ENCODE data around the gene CPSF2. TPM values are rescaled to one million over a fixed set of nuclear protein-coding genes. Genes with fewer than 3 reads are reported as not detected.

Gene CPSF2
- total and polyA plus RNA-seq, 4 donors: 9.6 to 19.4 (median 14.2) TPM

DNA sequence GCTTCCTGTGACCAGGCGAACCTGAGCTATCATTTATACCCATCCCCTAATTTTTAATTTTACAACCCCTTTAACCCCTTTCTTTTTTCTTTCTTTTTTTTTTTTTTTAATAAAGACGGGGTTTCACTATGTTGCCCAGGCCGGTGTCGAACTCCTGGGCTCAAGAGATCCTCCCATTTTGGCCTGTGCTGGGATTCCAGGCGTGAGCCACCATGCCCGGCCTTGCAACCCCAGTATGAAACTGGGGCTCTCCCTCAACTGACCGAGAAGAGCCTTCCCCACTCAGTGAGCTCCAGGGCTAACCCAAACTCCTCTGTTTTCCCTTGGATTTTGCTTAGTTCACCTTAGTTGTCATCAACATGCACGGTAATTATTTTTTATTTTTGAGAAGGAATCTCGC lies 992 bp downstream of the CPSF2 start:
- no peak overlapping the region for H3K27ac ChIP-seq (ENCODE audit: low read depth in 1 of 2, low read length in 2 of 2)
- H3K9ac ChIP-seq (ENCODE audit: low read depth in 1 of 2, low read length in 2 of 2): peak overlapping the region; percentile 77 to 85
- WGBS: 40% methylated on average over 9 of the region's 9 CpGs
- peak overlapping the region; percentile 78 to 99 (median 95) for H3K4me3 ChIP-seq (ENCODE audit: low read depth in 1 of 3, low read length in 3 of 3)
- TF ChIP-seq, protein P1, sequence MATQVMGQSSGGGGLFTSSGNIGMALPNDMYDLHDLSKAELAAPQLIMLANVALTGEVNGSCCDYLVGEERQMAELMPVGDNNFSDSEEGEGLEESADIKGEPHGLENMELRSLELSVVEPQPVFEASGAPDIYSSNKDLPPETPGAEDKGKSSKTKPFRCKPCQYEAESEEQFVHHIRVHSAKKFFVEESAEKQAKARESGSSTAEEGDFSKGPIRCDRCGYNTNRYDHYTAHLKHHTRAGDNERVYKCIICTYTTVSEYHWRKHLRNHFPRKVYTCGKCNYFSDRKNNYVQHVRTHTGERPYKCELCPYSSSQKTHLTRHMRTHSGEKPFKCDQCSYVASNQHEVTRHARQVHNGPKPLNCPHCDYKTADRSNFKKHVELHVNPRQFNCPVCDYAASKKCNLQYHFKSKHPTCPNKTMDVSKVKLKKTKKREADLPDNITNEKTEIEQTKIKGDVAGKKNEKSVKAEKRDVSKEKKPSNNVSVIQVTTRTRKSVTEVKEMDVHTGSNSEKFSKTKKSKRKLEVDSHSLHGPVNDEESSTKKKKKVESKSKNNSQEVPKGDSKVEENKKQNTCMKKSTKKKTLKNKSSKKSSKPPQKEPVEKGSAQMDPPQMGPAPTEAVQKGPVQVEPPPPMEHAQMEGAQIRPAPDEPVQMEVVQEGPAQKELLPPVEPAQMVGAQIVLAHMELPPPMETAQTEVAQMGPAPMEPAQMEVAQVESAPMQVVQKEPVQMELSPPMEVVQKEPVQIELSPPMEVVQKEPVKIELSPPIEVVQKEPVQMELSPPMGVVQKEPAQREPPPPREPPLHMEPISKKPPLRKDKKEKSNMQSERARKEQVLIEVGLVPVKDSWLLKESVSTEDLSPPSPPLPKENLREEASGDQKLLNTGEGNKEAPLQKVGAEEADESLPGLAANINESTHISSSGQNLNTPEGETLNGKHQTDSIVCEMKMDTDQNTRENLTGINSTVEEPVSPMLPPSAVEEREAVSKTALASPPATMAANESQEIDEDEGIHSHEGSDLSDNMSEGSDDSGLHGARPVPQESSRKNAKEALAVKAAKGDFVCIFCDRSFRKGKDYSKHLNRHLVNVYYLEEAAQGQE (IDR thresholded peaks at IDR 0.05): no peak
- TF ChIP-seq NR2F2 (IDR thresholded peaks at IDR 0.05): no peak
- TF ChIP-seq ATF3 (IDR thresholded peaks at IDR 0.05): no peak
- TF ChIP-seq, protein P2, sequence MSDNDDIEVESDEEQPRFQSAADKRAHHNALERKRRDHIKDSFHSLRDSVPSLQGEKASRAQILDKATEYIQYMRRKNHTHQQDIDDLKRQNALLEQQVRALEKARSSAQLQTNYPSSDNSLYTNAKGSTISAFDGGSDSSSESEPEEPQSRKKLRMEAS (IDR thresholded peaks at IDR 0.05): no peak
- TF ChIP-seq EGR1 (IDR thresholded peaks at IDR 0.05; ENCODE audit: low read depth in 2 of 2): no peak
- TF ChIP-seq RXRA (IDR thresholded peaks at IDR 0.05): no peak
- no peak for TF ChIP-seq SP1 (IDR thresholded peaks at IDR 0.05)
- no peak for TF ChIP-seq FOXA1 (IDR thresholded peaks at IDR 0.05)
- no peak for TF ChIP-seq JUND (IDR thresholded peaks at IDR 0.05)
- TF ChIP-seq, protein P3, sequence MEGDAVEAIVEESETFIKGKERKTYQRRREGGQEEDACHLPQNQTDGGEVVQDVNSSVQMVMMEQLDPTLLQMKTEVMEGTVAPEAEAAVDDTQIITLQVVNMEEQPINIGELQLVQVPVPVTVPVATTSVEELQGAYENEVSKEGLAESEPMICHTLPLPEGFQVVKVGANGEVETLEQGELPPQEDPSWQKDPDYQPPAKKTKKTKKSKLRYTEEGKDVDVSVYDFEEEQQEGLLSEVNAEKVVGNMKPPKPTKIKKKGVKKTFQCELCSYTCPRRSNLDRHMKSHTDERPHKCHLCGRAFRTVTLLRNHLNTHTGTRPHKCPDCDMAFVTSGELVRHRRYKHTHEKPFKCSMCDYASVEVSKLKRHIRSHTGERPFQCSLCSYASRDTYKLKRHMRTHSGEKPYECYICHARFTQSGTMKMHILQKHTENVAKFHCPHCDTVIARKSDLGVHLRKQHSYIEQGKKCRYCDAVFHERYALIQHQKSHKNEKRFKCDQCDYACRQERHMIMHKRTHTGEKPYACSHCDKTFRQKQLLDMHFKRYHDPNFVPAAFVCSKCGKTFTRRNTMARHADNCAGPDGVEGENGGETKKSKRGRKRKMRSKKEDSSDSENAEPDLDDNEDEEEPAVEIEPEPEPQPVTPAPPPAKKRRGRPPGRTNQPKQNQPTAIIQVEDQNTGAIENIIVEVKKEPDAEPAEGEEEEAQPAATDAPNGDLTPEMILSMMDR (IDR thresholded peaks at IDR 0.05; ENCODE audit: low read depth, low read length, missing input control): no peak
- no peak for TF ChIP-seq TAF1 (conservative IDR thresholded peaks at IDR 0.05)
- no peaks in the 10 kb centered on the region for H3K27me3 ChIP-seq (ENCODE audit: control insufficient read depth in 4 of 4, insufficient read depth in 4 of 4, low read length in 3 of 4)
- DNase-seq (ENCODE audit: low spot score): no peak
- H3K36me3 ChIP-seq (ENCODE audit: control insufficient read depth in 4 of 4, insufficient read depth in 3 of 4, low read depth in 1 of 4, low read length in 3 of 4): peaks cover 2 to 5% (median 3%) of the 10 kb centered on the region in 4 donors
- H3K4me1 ChIP-seq (ENCODE audit: control insufficient read depth in 4 of 4, insufficient read depth in 4 of 4, low read length in 3 of 4): peaks cover 5 to 12% (median 6%) of the 10 kb centered on the region in 4 donors
- no peaks in the 10 kb centered on the region for H3K9me3 ChIP-seq (ENCODE audit: control insufficient read depth in 4 of 4, low read length in 3 of 4)

GRCh38 chr14:92134456-92134855 lies 12.7 kb downstream of the CPSF2 start:
- H3K36me3 ChIP-seq (ENCODE audit: control insufficient read depth in 4 of 4, insufficient read depth in 3 of 4, low read depth in 1 of 4, low read length in 3 of 4): peaks cover 9 to 34% (median 23%) of the 10 kb centered on the region in 4 donors
- 68% methylated on average over 1 of the region's 1 CpG for WGBS
- H3K4me1 ChIP-seq (ENCODE audit: control insufficient read depth in 4 of 4, insufficient read depth in 4 of 4, low read length in 3 of 4): no peaks in the 10 kb centered on the region
- H3K9ac ChIP-seq (ENCODE audit: low read depth in 1 of 2, low read length in 2 of 2): no peak overlapping the region
- no peaks in the 10 kb centered on the region for H3K27me3 ChIP-seq (ENCODE audit: control insufficient read depth in 4 of 4, insufficient read depth in 4 of 4, low read length in 3 of 4)
- H3K4me3 ChIP-seq (ENCODE audit: low read depth in 1 of 3, low read length in 3 of 3): no peak overlapping the region
- H3K9me3 ChIP-seq (ENCODE audit: control insufficient read depth in 4 of 4, low read length in 3 of 4): no peaks in the 10 kb centered on the region
- DNase-seq (ENCODE audit: low spot score): no peak
- TF ChIP-seq, protein P3 (IDR thresholded peaks at IDR 0.05; ENCODE audit: low read depth, low read length, missing input control): no peak
- TF ChIP-seq RXRA (IDR thresholded peaks at IDR 0.05) (no peak), EGR1 (IDR thresholded peaks at IDR 0.05; ENCODE audit: low read depth in 2 of 2) (no peak), TAF1 (conservative IDR thresholded peaks at IDR 0.05) (no peak), YY1 (IDR thresholded peaks at IDR 0.05) (no peak)
- H3K27ac ChIP-seq (ENCODE audit: low read depth in 1 of 2, low read length in 2 of 2): no peak overlapping the region
